DOHH2 (cell line): ENCODE measurements around the gene SOWAHB.

Experiments
- H3F3A ChIP-seq: fragments of 200-600 bp; sonication (generic), shearing (Covaris generic); 2 replicates; pipeline ENCODE4 v1.6.0; 2016; ENCODE audit warnings: antibody characterized with exemption, mild to moderate bottlenecking; ENCODE audit not compliant: control insufficient read depth, insufficient read depth
- H3K27ac ChIP-seq: fragments of 200-600 bp; sonication (generic); 2 replicates; pipeline ENCODE4 v1.5.1; 2014; ENCODE audit warnings: low read depth, mild to moderate bottlenecking, low read length, moderate library complexity
- H3K27me3 ChIP-seq: fragments of 200-600 bp; sonication (generic); 2 replicates; pipeline ENCODE4 v1.6.1; 2014; ENCODE audit warnings: mild to moderate bottlenecking, low read length, mixed read lengths; ENCODE audit not compliant: control insufficient read depth
- H3K36me3 ChIP-seq: fragments of 200-600 bp; sonication (generic); 2 replicates; pipeline ENCODE4 v1.6.1; 2014; ENCODE audit warnings: mild to moderate bottlenecking, low read length, moderate library complexity, mixed read lengths; ENCODE audit not compliant: control insufficient read depth
- H3K4me1 ChIP-seq: fragments of 200-600 bp; sonication (generic); 2 replicates; pipeline ENCODE4 v1.6.1; 2014; ENCODE audit warnings: mild to moderate bottlenecking, low read length, mixed read lengths; ENCODE audit not compliant: control insufficient read depth
- H3K4me2 ChIP-seq: fragments of 200-600 bp; sonication (generic); 2 replicates; pipeline ENCODE4 v1.6.0; 2014; ENCODE audit warnings: mild to moderate bottlenecking, low read length, moderate library complexity
- H3K4me3 ChIP-seq: fragments of 200-600 bp; sonication (generic); 2 replicates; pipeline ENCODE4 v1.5.1; 2014; ENCODE audit warnings: mild to moderate bottlenecking, low read length, mixed read lengths
- H3K79me2 ChIP-seq: fragments of 200-600 bp; sonication (generic); 2 replicates; pipeline ENCODE4 v1.6.1; 2014; ENCODE audit warnings: mild to moderate bottlenecking, low read length, mixed read lengths; ENCODE audit not compliant: control insufficient read depth
- H3K9me2 ChIP-seq: fragments of 200-600 bp; sonication (generic); replicated peaks from 2 replicates; pipeline ENCODE4 v1.6.1; 2014; ENCODE audit warnings: mild to moderate bottlenecking, low read length, mixed read lengths; ENCODE audit not compliant: control insufficient read depth
- H3K9me3 ChIP-seq: fragments of 200-600 bp; sonication (generic); 2 replicates; pipeline ENCODE4 v1.6.1; 2014; ENCODE audit warnings: antibody characterized with exemption, low read length, mixed read lengths; ENCODE audit not compliant: control insufficient read depth, insufficient read depth
- H4K20me1 ChIP-seq: fragments of 200-600 bp; sonication (generic); 2 replicates; pipeline ENCODE4 v1.6.0; 2014; ENCODE audit warnings: low read depth, mild to moderate bottlenecking, antibody characterized with exemption, low read length, moderate library complexity; ENCODE audit not compliant: control insufficient read depth, insufficient read depth
- CTCF ChIP-seq: fragments of 200-600 bp; sonication (generic); IDR thresholded peaks from one replicate; pipeline ENCODE4 v1.5.1; 2014; ENCODE audit warnings: antibody characterized with exemption, mild to moderate bottlenecking, low read depth, low read length; ENCODE audit not compliant: poor library complexity, severe bottlenecking
- EZH2phosphoT487 ChIP-seq: fragments of 200-600 bp; sonication (generic); IDR thresholded peaks from 2 replicates; pipeline ENCODE4 v1.6.1; 2017; ENCODE audit warnings: borderline replicate concordance, mild to moderate bottlenecking, antibody characterized with exemption, low read length, moderate library complexity, mixed read lengths

SOWAHB gene

DNA sequence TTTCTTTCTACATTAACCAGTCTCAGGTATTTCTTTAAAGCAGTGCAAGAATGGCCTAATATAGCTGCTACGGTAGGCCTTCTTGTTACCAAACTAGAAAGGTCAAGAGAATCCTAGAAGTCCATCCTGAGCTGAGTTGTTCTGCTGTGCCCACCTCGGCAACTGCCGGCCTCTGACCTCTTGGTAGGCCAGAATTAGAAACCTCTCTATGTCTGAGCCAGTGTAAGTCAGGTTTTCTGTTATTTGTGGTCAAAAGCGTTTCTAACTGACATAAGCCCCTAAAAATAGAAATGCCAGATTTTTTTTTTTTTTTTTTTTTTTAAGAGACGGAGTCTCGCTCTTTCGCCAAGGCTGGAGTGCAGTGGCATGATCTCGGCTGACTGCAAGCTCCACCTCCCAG, 43.1 kb downstream of the SOWAHB start:
- no peaks in the 10 kb centered on the region for H4K20me1 ChIP-seq
- no peak overlapping the region for H3K4me3 ChIP-seq
- H3K9me3 ChIP-seq = no peaks in the 10 kb centered on the region
- TF ChIP-seq EZH2phosphoT487 (no peak), CTCF (no peak)
- H3K79me2 ChIP-seq = no peaks in the 10 kb centered on the region
- H3F3A ChIP-seq = no peaks in the 10 kb centered on the region
- H3K27me3 ChIP-seq = no peaks in the 10 kb centered on the region
- H3K27ac ChIP-seq = no peak overlapping the region
- no peaks in the 10 kb centered on the region for H3K36me3 ChIP-seq
- H3K4me1 ChIP-seq = no peaks in the 10 kb centered on the region
- H3K9me2 ChIP-seq = no peaks in the 10 kb centered on the region
- no peak overlapping the region for H3K4me2 ChIP-seq

DNA sequence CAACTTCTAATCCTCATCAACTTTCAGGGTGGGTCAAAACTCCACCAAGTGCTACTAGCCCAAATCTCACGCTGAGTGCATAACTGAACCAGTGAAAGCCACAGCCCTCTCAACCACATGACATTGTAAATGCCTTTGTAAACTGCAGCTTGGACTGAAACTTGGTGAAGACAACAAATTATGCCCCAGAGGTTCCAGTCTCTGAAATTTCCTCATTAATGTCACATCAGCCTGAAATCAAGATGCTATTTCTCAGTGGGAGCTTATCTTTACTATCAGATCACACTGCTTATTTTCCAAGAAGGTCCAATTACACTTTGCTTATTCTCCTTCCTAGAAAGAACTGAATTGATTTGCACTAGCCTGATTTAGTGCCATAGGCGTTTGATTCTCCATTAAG, 46.6 kb downstream of the SOWAHB start:
- Histone ChIP-seq H3K4me3 (no peak overlapping the region), H3K9me3 (no peaks in the 10 kb centered on the region), H3K27ac (no peak overlapping the region), H3K4me1 (no peaks in the 10 kb centered on the region), H3K4me2 (no peak overlapping the region), H4K20me1 (no peaks in the 10 kb centered on the region), H3K27me3 (peaks cover 3% of the 10 kb centered on the region; the same call in 1 of the 2 replicates), H3K79me2 (no peaks in the 10 kb centered on the region), H3F3A (no peaks in the 10 kb centered on the region), H3K9me2 (no peaks in the 10 kb centered on the region), H3K36me3 (no peaks in the 10 kb centered on the region)
- no peak for TF ChIP-seq CTCF
- no peak for TF ChIP-seq EZH2phosphoT487

DNA sequence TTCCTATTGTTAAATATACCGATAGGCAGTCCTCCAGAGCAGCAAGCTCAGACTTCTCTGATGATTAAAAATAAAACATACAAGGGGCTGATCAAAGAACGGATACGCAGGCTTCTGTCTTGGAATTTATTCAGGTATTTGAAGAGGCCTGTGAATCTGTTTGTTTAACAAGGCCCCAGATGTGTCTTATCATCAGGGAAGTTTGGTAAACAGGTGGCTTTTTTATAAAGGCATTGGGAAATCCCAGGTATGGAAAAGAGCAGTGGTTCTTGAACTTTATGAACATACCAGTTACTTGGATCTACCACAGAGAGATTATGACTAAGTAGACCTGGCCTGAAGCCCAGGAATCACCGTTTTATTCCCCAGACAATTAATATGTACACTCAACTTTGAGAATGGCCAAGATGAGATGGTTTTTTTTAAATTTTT, 47.9 kb downstream of the SOWAHB start:
- H3K79me2 ChIP-seq = no peaks in the 10 kb centered on the region
- H3F3A ChIP-seq = no peaks in the 10 kb centered on the region
- no peak overlapping the region for H3K4me2 ChIP-seq
- TF ChIP-seq EZH2phosphoT487 (no peak), CTCF (no peak)
- H3K27me3 ChIP-seq = peaks cover 3% of the 10 kb centered on the region; the same call in 1 of the 2 replicates
- no peaks in the 10 kb centered on the region for H3K4me1 ChIP-seq
- H3K9me2 ChIP-seq = no peaks in the 10 kb centered on the region
- H3K36me3 ChIP-seq = no peaks in the 10 kb centered on the region
- no peak overlapping the region for H3K27ac ChIP-seq
- no peaks in the 10 kb centered on the region for H3K9me3 ChIP-seq
- H3K4me3 ChIP-seq = no peak overlapping the region
- no peaks in the 10 kb centered on the region for H4K20me1 ChIP-seq
